K562 (cell line): ENCODE data around the gene IGF2BP3. TPM values are rescaled to one million over a fixed set of nuclear protein-coding genes. Genes with fewer than 3 reads are reported as not detected.

ENCODE experiments used
- ASH1L ChIP-seq: fragments of 450-650 bp; IDR thresholded peaks from 2 replicates; pipeline ENCODE4 v1.6.1; 2018; ENCODE audit warnings: borderline replicate concordance, mild to moderate bottlenecking, low read depth; ENCODE audit not compliant: partially characterized antibody
- KAT7 ChIP-seq: sonication (generic); formaldehyde crosslinking; IDR thresholded peaks from 2 replicates; pipeline ENCODE4 v1.8.0; 2022; ENCODE audit warnings: missing genetic modification reagents, mild to moderate bottlenecking, borderline replicate concordance
- MCM5 ChIP-seq: fragments of 450-650 bp; IDR thresholded peaks from 2 replicates; pipeline ENCODE4 v1.6.1; 2016; ENCODE audit warnings: low read depth
- MCM7 ChIP-seq, 2 experiments: fragments of 450-650 bp; IDR thresholded peaks; 2 replicates each; pipeline ENCODE4 v1.6.1; 2016 to 2018
- PHF20 ChIP-seq: fragments of 450-650 bp; IDR thresholded peaks from 2 replicates; pipeline ENCODE4 v1.6.1; 2018; ENCODE audit not compliant: partially characterized antibody
- POLR3A ChIP-seq: IDR thresholded peaks from 2 replicates; pipeline ENCODE4 v1.6.1; 2011; ENCODE audit warnings: borderline replicate concordance, mild to moderate bottlenecking, moderate library complexity; ENCODE audit not compliant: insufficient read length, insufficient read depth; ENCODE audit errors: extremely low read depth
- SIN3B ChIP-seq: fragments of 450-650 bp; IDR thresholded peaks from 2 replicates; pipeline ENCODE4 v1.6.1; 2017; ENCODE audit warnings: low read depth, mild to moderate bottlenecking, moderate library complexity
- ZBTB11 ChIP-seq, 3 experiments: fragments of 200-800 bp in 1 of 3; fragments of 250-450 bp in 1 of 3; fragments of 450-650 bp in 1 of 3; sonication (Bioruptor Pico) in 1 of 3; sonication (Bioruptor generic) in 1 of 3; formaldehyde crosslinking in 1 of 3; IDR thresholded peaks; 2 replicates each; pipeline versions ENCODE4 v1.6.1 to v1.8.0; 2016 to 2022; ENCODE audit warnings: mild to moderate bottlenecking in 2 of 3, missing genetic modification characterization in 2 of 3, missing compliant biosample characterization in 1 of 3, moderate library complexity in 1 of 3
- ZBTB40 ChIP-seq, 2 experiments: fragments of 450-650 bp in 1 of 2; sonication (generic) in 1 of 2; formaldehyde crosslinking in 1 of 2; IDR thresholded peaks; 2 replicates each; pipeline versions ENCODE4 v1.7.1 to v1.9.0; 2016 to 2022; ENCODE audit warnings: inconsistent platforms in 1 of 2, mild to moderate bottlenecking in 1 of 2, missing genetic modification reagents in 1 of 2
- polyA plus RNA-seq, 8 experiments: library from polyadenylated mRNA; depleted of rRNA in 4 of 8; stranded (reverse) in 5 of 8; unstranded in 3 of 8; fragments of >200 nt; fragmentation: Nextera tagmentation in 2 of 8; fragmentation: Illumina TruSeq in 1 of 8; extraction: Ambion mirVana in 2 of 8; extraction: Trizol in 1 of 8; gene quantifications; 2 replicates each; pipeline versions ENCODE4 v1.2.1 to v1.2.3, GENCODE V29; 2011 to 2014; ENCODE audit warnings: inconsistent platforms in 1 of 8, missing spikeins in 1 of 8
- total RNA-seq, 7 experiments: library from RNA; depleted of rRNA in 6 of 7; stranded (reverse); fragments of >200 nt in 6 of 7; fragmentation: Illumina TruSeq in 2 of 7; extraction: Trizol in 2 of 7; gene quantifications; 2 replicates each; pipeline versions ENCODE4 v1.2.1 to v1.2.3, GENCODE V29; 2011 to 2021; ENCODE audit warnings: low replicate concordance in 1 of 7
- TF ChIP-seq, protein P1 (sequence below): sonication (generic); formaldehyde crosslinking; IDR thresholded peaks from 2 replicates; pipeline ENCODE4 v1.8.0; 2022; ENCODE audit warnings: mild to moderate bottlenecking, missing genetic modification reagents

IGF2BP3 gene
- total and polyA plus RNA-seq, 9 of the 15 experiments (the other 6 are each of a cell fraction or from before 2014, with no cell fraction given), result 8.4 to 88.1 (median 61.2) TPM

- no peak for TF ChIP-seq ZBTB40 (IDR thresholded peaks at IDR 0.05)
- TF ChIP-seq ZBTB40 (CRISPR knock-in tag; IDR thresholded peaks at IDR 0.05), result no peak
- TF ChIP-seq MCM7 (IDR thresholded peaks at IDR 0.05), result no peak
- no peak for TF ChIP-seq ZBTB11 (CRISPR knock-in tag; IDR thresholded peaks at IDR 0.05)
- TF ChIP-seq ASH1L, result no peak
- TF ChIP-seq, protein P1, sequence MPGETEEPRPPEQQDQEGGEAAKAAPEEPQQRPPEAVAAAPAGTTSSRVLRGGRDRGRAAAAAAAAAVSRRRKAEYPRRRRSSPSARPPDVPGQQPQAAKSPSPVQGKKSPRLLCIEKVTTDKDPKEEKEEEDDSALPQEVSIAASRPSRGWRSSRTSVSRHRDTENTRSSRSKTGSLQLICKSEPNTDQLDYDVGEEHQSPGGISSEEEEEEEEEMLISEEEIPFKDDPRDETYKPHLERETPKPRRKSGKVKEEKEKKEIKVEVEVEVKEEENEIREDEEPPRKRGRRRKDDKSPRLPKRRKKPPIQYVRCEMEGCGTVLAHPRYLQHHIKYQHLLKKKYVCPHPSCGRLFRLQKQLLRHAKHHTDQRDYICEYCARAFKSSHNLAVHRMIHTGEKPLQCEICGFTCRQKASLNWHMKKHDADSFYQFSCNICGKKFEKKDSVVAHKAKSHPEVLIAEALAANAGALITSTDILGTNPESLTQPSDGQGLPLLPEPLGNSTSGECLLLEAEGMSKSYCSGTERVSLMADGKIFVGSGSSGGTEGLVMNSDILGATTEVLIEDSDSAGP, result no peak
- TF ChIP-seq POLR3A, result no peak
- TF ChIP-seq MCM5, result no peak
- TF ChIP-seq SIN3B, result no peak
- TF ChIP-seq PHF20, result no peak
- TF ChIP-seq KAT7 (CRISPR knock-in tag), result no peak
These were observed 4.7 kb upstream of the IGF2BP3 start (continued) for GRCh38 chr7:23474829-23475575.
